HG02798 (cell line): ENCODE measurements around the gene FOXJ3.
A peak's percentile ranks its signal among the peaks of the same experiment; 100 is the strongest.

Experiments
- ATAC-seq: cut with Tn5 transposase; IDR thresholded peaks from one replicate; pipeline ENCODE4 v1.9.1; 2021; ENCODE audit warnings: mild to moderate bottlenecking; ENCODE audit not compliant: unreplicated experiment, poor library complexity

Gene FOXJ3

GRCh38 chr1:42335809-42336518 is 929 bp upstream of the FOXJ3 start:
- ATAC-seq: no peak

DNA sequence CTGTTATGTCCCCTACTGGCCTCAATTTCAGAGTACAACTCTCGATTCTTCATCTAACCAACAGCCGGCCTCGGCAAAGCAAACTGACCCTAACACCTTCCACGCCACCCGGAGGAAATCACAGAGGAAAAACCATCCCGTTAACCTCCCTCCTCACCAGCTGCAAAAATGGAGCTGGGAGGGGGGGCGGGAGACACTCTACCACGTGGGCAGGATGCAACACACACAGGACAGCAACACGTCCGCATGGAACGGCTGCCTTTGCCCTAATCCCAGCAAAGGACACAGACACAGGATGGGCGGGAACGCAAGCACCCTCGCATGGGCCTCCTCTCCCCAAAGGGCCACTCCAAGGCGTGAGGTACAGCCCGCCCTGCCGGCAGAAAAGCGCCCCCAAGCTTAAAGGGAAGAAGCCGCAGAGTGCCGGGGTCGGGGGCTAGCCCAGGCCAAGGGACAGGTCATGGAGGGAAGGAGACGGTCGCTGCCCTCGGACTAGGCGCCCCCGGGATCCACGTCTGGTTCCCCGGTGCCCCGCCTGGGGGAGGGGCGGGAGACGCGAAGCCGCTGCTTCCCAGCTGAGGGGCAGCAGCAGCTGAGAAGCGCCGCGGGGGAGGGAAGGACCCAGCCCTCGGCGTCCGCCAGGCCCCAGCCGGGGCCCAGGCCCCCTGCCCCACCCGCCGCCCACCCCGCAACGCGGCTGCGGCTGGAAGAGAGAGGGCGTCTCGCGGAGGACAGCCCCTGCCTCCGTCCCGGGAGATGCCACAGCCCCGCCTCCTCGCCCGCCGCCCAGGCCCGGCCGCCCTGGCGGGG is 590 bp downstream of the FOXJ3 start:
- peak; percentile 76 for ATAC-seq

- ATAC-seq: no peak
These were observed 1.3 kb downstream of the FOXJ3 start for GRCh38 chr1:42333662-42334239.

- no peak for ATAC-seq
These were observed 2.2 kb downstream of the FOXJ3 start for GRCh38 chr1:42332877-42333276.

DNA sequence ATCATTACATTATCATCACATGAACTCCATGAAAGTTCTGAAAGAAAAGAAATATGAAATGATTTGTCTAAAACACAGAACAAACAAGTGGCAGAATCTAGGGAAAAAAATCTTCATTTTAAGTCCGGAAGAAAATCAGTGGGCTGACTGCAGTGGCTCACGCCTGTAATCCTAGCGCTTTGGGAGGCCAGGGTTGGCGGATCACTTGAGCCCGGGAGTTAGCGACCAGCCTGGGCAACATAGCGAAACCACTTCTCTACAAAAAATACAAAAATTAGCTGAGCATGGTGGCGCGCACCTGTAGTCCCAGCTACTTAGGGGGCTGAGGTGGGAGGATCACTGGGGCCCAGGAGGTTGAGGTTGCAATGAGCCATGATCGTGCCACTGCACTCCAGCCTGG is 4.8 kb downstream of the FOXJ3 start:
- no peak for ATAC-seq

- ATAC-seq: no peak
These were observed 6.0 kb downstream of the FOXJ3 start for GRCh38 chr1:42328916-42329496.

- ATAC-seq: no peak
These were observed 6.9 kb downstream of the FOXJ3 start for GRCh38 chr1:42328047-42328625.

- no peak for ATAC-seq
These were observed 10.0 kb downstream of the FOXJ3 start for GRCh38 chr1:42325014-42325402.

DNA sequence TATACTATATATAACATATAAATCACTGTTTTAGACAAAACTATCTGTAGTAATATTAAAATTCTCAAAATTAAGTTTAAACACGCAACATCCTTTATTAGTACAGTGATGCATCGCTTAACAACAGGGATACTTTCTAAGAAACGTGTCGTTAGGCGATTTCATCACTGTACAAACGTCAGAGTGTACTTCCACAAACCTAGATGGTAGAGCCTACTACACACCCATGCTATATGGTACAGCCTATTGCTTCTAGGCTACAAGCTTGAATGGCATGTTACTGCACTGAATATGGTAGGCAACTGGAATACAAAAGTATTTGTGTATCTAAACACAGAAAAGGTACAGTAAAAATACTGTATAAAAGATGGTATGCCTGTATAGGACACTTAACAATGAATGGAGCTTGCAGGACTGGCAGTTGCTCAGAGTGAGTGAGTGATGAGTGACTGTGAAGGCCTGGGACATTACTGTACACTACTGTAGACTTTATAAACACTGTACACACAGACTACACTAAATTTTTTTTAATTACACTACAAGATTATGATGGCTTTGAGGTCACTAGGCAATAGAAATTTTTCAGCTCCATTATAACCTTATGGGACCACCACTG is 10.5 kb downstream of the FOXJ3 start:
- no peak for ATAC-seq

- no peak for ATAC-seq
These were observed 11.5 kb downstream of the FOXJ3 start for GRCh38 chr1:42323551-42323950.

- ATAC-seq: no peak
These were observed 12.5 kb downstream of the FOXJ3 start for GRCh38 chr1:42322577-42322976.

DNA sequence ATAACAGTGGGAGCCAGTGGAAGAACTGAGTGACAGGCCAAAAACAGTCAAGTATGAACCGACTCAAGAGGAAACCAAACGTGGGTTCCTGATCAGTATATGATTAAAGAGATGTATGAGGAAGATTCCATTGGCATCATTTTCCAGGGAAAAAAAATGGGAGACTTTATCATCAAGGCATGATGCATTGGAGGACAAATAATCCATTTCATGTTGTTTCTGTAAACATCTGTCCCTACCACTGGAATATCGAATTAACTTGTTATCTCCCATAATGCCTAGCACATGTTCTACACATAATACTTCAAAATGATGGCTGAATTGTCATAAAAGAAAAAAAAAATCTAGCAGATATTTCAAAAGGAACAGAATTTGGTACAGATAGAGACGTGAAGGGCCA is 13.3 kb downstream of the FOXJ3 start:
- no peak for ATAC-seq

GRCh38 chr1:42320708-42321107 is 14.3 kb downstream of the FOXJ3 start:
- ATAC-seq: no peak

GRCh38 chr1:42319871-42320484 is 15.1 kb downstream of the FOXJ3 start:
- ATAC-seq: no peak

GRCh38 chr1:42319128-42319851 is 15.7 kb downstream of the FOXJ3 start:
- no peak for ATAC-seq

- no peak for ATAC-seq
These were observed 16.4 kb downstream of the FOXJ3 start for GRCh38 chr1:42318601-42319000.

- ATAC-seq: no peak
These were observed 17.7 kb downstream of the FOXJ3 start for GRCh38 chr1:42317308-42317707.

- no peak for ATAC-seq
These were observed 18.7 kb downstream of the FOXJ3 start for GRCh38 chr1:42316292-42316691.

GRCh38 chr1:42315500-42315899 is 19.5 kb downstream of the FOXJ3 start:
- ATAC-seq: no peak
